BE2C (cell line): ENCODE measurements around the gene ZSCAN10.
"Not testable (repeated sequence)": the region's sequence is repeated elsewhere in the genome, so short reads cannot be mapped to it uniquely, and the experiment has no call there.

ENCODE experiments used
- DNase-seq: peaks from one replicate; pipeline ENCODE4 v3.0.0-alpha.2; 2020
- H3K27me3 ChIP-seq: fragments of 250-450 bp; sonication (Bioruptor Pico); 2 replicates; pipeline ENCODE4 v1.5.1; 2020; ENCODE audit warnings: mild to moderate bottlenecking
- H3K36me3 ChIP-seq: fragments of 250-450 bp; sonication (Bioruptor Pico); 2 replicates; pipeline ENCODE4 v1.5.1; 2020; ENCODE audit warnings: mild to moderate bottlenecking
- H3K4me1 ChIP-seq: fragments of 250-450 bp; sonication (Bioruptor Pico); 2 replicates; pipeline ENCODE4 v1.5.1; 2020
- H3K4me3 ChIP-seq: 2 replicates; pipeline ENCODE4 v1.5.1; 2011; ENCODE audit warnings: low read depth, low read length
- H3K9me3 ChIP-seq: fragments of 250-450 bp; sonication (Bioruptor Pico); 2 replicates; pipeline ENCODE4 v1.5.1; 2020
- CTCF ChIP-seq: IDR thresholded peaks from 2 replicates; pipeline ENCODE4 v1.5.1; 2012; ENCODE audit warnings: mild to moderate bottlenecking, low read depth, low read length

ZSCAN10 gene

GRCh38 chr16:3084969-3085670 is 14.0 kb downstream of the ZSCAN10 start:
- peaks cover 29% of the 10 kb centered on the region for H3K27me3 ChIP-seq
- DNase-seq: no peak

GRCh38 chr16:3084491-3084890 is 14.6 kb downstream of the ZSCAN10 start:
- no peak for TF ChIP-seq CTCF
- DNase-seq: no peak

More at GRCh38 chr16:3084969-3085670, 14.0 kb downstream of the ZSCAN10 start:
- TF ChIP-seq CTCF: no peak
- Histone ChIP-seq H3K4me3 (no peak overlapping the region), H3K9me3 (no peaks in the 10 kb centered on the region), H3K4me1 (no peaks in the 10 kb centered on the region), H3K36me3 (no peaks in the 10 kb centered on the region)

GRCh38 chr16:3083408-3083807 is 15.7 kb downstream of the ZSCAN10 start:
- not testable (repeated sequence) for DNase-seq, H3K36me3 ChIP-seq, H3K9me3 ChIP-seq, H3K4me3 ChIP-seq, H3K4me1 ChIP-seq
- H3K27me3 ChIP-seq: peaks cover 30% of the 10 kb centered on the region

More at GRCh38 chr16:3084491-3084890, 14.6 kb downstream of the ZSCAN10 start:
- no peaks in the 10 kb centered on the region for H3K4me1 ChIP-seq
- no peak overlapping the region for H3K4me3 ChIP-seq
- no peaks in the 10 kb centered on the region for H3K9me3 ChIP-seq
- peaks cover 29% of the 10 kb centered on the region for H3K27me3 ChIP-seq
- no peaks in the 10 kb centered on the region for H3K36me3 ChIP-seq

GRCh38 chr16:3081957-3082356 is 17.1 kb downstream of the ZSCAN10 start:
- not testable (repeated sequence) for H3K36me3 ChIP-seq, H3K9me3 ChIP-seq, H3K4me1 ChIP-seq, DNase-seq, H3K4me3 ChIP-seq
- H3K27me3 ChIP-seq: peaks cover 38% of the 10 kb centered on the region

GRCh38 chr16:3080024-3080423 is 19.1 kb downstream of the ZSCAN10 start:
- TF ChIP-seq CTCF: no peak
- H3K4me3 ChIP-seq: no peak overlapping the region
- H3K36me3 ChIP-seq: no peaks in the 10 kb centered on the region
- no peak for DNase-seq
- H3K9me3 ChIP-seq: no peaks in the 10 kb centered on the region
- H3K4me1 ChIP-seq: no peaks in the 10 kb centered on the region
- peaks cover 49% of the 10 kb centered on the region for H3K27me3 ChIP-seq

- no peak for DNase-seq
- no peak overlapping the region for H3K4me3 ChIP-seq
- H3K36me3 ChIP-seq: no peaks in the 10 kb centered on the region
- no peaks in the 10 kb centered on the region for H3K4me1 ChIP-seq
- TF ChIP-seq CTCF: no peak
- no peaks in the 10 kb centered on the region for H3K9me3 ChIP-seq
- H3K27me3 ChIP-seq: peaks cover 50% of the 10 kb centered on the region
Measured at GRCh38 chr16:3076577-3076976, 22.5 kb downstream of the ZSCAN10 start.

- not testable (repeated sequence) for H3K9me3 ChIP-seq, DNase-seq, H3K4me1 ChIP-seq, H3K36me3 ChIP-seq, H3K4me3 ChIP-seq
- peaks cover 45% of the 10 kb centered on the region for H3K27me3 ChIP-seq
Measured at GRCh38 chr16:3075946-3076345, 23.1 kb downstream of the ZSCAN10 start.

GRCh38 chr16:3075523-3075915 is 23.6 kb downstream of the ZSCAN10 start:
- H3K9me3 ChIP-seq: no peaks in the 10 kb centered on the region
- DNase-seq: no peak
- no peaks in the 10 kb centered on the region for H3K36me3 ChIP-seq
- H3K4me1 ChIP-seq: no peaks in the 10 kb centered on the region
- H3K4me3 ChIP-seq: no peak overlapping the region
- H3K27me3 ChIP-seq: peaks cover 41% of the 10 kb centered on the region
- TF ChIP-seq CTCF: no peak
